Measurements from ENCODE around the gene NSUN4.

- TF ChIP-seq, protein P1, sequence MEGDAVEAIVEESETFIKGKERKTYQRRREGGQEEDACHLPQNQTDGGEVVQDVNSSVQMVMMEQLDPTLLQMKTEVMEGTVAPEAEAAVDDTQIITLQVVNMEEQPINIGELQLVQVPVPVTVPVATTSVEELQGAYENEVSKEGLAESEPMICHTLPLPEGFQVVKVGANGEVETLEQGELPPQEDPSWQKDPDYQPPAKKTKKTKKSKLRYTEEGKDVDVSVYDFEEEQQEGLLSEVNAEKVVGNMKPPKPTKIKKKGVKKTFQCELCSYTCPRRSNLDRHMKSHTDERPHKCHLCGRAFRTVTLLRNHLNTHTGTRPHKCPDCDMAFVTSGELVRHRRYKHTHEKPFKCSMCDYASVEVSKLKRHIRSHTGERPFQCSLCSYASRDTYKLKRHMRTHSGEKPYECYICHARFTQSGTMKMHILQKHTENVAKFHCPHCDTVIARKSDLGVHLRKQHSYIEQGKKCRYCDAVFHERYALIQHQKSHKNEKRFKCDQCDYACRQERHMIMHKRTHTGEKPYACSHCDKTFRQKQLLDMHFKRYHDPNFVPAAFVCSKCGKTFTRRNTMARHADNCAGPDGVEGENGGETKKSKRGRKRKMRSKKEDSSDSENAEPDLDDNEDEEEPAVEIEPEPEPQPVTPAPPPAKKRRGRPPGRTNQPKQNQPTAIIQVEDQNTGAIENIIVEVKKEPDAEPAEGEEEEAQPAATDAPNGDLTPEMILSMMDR (IDR thresholded peaks at IDR 0.05) = no peak
- TF ChIP-seq POLR2A (IDR thresholded peaks at IDR 0.05) = no peak
Measured at GRCh38 chr1:46401154-46401913, 60.7 kb downstream of the NSUN4 start.

Measured in thyroid gland (tissue), 4 donors.